Lower leg skin (tissue), 4 donors: ENCODE data around the gene RETREG3. TPM values are rescaled to one million over a fixed set of nuclear protein-coding genes. Genes with fewer than 3 reads are reported as not detected.
A peak's percentile ranks its signal among the peaks of the same experiment; 100 is the strongest.
"Not testable (repeated sequence)": the region's sequence is repeated elsewhere in the genome, so short reads cannot be mapped to it uniquely, and the experiment has no call there.

Source experiments
- DNase-seq, 2 donors: peaks; one replicate each; pipeline ENCODE4 v3.0.0-alpha.2; 2019; ENCODE audit warnings: low spot score in 2 of 2
- H3K4me3 ChIP-seq: fragments of 200-600 bp; sonication (generic); 2 replicates; pipeline ENCODE4 v1.5.1; 2017; ENCODE audit warnings: mild to moderate bottlenecking, low read depth; ENCODE audit not compliant: poor library complexity, severe bottlenecking
- POLR2A ChIP-seq, 2 donors: fragments of 450-650 bp; IDR thresholded peaks; one replicate each; pipeline ENCODE4 v1.6.1; 2016 to 2017; ENCODE audit warnings: antibody characterized with exemption in 2 of 2, mild to moderate bottlenecking in 1 of 2, moderate library complexity in 1 of 2
- WGBS, 2 donors: methylation state at CpG; one replicate each; pipeline ENCODE4 v1.1.5; 2018; 5-methylcytosine and 5-hydroxymethylcytosine counted together
- intact Hi-C: fragments of 100-400 bp; cut with DNase I; formaldehyde crosslinking; loops from one replicate; pipeline ENCODE4 v1.15.0; 2023; ENCODE audit warnings: low total_unique reads
- total RNA-seq, 4 donors: library from RNA; depleted of rRNA; stranded (reverse); fragments of >200 nt; gene quantifications; one replicate each; pipeline ENCODE4 v1.1.0, GENCODE V29; 2016
- TF ChIP-seq, protein P1 (sequence below), 3 donors: fragments of 450-650 bp; IDR thresholded peaks; one replicate each; pipeline ENCODE4 v1.5.1; 2016; ENCODE audit warnings: antibody characterized with exemption in 3 of 3, mild to moderate bottlenecking in 3 of 3, moderate library complexity in 2 of 3

The RETREG3 gene
- total RNA-seq, 4 donors from 2014 or later = 69.4 to 106 (median 84.3) TPM

GRCh38 chr17:42629411-42630009, 20.3 kb upstream of the RETREG3 start:
- intact Hi-C loops = no loop called here
- WGBS, 2 donors = 52 to 60% methylated on average over 3 of the region's 3 CpGs
- TF ChIP-seq POLR2A (IDR thresholded peaks at IDR 0.05) = no peak
- TF ChIP-seq, protein P1, sequence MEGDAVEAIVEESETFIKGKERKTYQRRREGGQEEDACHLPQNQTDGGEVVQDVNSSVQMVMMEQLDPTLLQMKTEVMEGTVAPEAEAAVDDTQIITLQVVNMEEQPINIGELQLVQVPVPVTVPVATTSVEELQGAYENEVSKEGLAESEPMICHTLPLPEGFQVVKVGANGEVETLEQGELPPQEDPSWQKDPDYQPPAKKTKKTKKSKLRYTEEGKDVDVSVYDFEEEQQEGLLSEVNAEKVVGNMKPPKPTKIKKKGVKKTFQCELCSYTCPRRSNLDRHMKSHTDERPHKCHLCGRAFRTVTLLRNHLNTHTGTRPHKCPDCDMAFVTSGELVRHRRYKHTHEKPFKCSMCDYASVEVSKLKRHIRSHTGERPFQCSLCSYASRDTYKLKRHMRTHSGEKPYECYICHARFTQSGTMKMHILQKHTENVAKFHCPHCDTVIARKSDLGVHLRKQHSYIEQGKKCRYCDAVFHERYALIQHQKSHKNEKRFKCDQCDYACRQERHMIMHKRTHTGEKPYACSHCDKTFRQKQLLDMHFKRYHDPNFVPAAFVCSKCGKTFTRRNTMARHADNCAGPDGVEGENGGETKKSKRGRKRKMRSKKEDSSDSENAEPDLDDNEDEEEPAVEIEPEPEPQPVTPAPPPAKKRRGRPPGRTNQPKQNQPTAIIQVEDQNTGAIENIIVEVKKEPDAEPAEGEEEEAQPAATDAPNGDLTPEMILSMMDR (IDR thresholded peaks at IDR 0.05) = no peak
- H3K4me3 ChIP-seq = no peak overlapping the region
- no peak for DNase-seq

GRCh38 chr17:42627032-42627764, 18.0 kb upstream of the RETREG3 start:
- DNase-seq, H3K4me3 ChIP-seq, intact Hi-C loops: not testable (repeated sequence)
- WGBS, 2 donors = 91 to 97% methylated on average over 4 to 6 of the region's 6 CpGs

DNA sequence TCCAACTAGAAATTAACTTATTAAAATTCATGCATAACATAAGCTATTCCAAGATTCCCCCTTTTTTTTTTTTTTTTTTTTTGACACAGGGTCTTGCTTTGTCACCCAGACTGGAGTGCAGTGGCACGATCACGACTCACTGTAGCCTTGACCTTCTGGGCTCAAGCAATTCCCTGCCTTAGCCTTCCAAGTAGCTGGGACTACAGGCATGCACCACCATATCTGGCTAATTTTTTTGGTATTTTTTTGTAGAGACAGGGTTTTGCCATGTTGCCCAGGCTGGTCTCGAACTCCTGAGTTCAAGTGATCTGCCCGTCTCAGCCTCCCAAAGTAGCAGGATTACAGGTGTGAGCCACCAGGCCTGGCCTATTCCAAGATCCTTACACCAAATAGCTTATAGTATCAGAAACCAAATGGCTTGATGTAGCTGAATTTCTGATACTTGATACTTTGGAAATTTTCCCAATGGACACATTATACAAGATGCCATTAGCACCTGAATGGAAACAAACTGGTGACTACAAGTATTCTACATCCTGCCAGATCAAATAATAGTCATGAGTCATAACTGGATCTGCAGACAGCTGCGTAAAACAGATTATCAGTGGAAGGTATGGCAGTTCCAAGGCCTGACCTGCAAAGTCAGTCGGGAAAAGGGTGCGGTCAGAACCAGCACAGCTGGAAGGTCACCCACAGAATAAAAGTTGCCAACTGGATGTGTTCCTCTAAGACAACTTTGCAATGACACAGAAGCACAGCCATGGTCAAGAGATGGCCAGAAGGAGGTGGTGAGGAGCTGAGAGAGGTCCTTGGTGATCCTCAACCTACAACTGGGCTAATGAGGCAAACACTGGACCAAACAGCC, 14.8 kb upstream of the RETREG3 start:
- H3K4me3 ChIP-seq = no peak overlapping the region
- DNase-seq = peak in 1 of 2 donors; percentile 32
- WGBS, 2 donors = 59 to 70% methylated on average over 7 of the region's 7 CpGs
- intact Hi-C loops = no loop called here
- TF ChIP-seq POLR2A (IDR thresholded peaks at IDR 0.05) = no peak
- TF ChIP-seq, protein P1 (IDR thresholded peaks at IDR 0.05) = no peak

GRCh38 chr17:42623271-42623670, 14.1 kb upstream of the RETREG3 start:
- TF ChIP-seq, protein P1 (IDR thresholded peaks at IDR 0.05) = no peak
- intact Hi-C loops = no loop called here
- H3K4me3 ChIP-seq = no peak overlapping the region
- no peak for DNase-seq
- WGBS, 2 donors = 80 to 84% methylated on average over 2 of the region's 2 CpGs

- H3K4me3 ChIP-seq, intact Hi-C loops: not testable (repeated sequence)
- 90 to 96% methylated on average over 3 of the region's 3 CpGs for WGBS, 2 donors
Observed at GRCh38 chr17:42621987-42622386, 12.8 kb upstream of the RETREG3 start.

DNA sequence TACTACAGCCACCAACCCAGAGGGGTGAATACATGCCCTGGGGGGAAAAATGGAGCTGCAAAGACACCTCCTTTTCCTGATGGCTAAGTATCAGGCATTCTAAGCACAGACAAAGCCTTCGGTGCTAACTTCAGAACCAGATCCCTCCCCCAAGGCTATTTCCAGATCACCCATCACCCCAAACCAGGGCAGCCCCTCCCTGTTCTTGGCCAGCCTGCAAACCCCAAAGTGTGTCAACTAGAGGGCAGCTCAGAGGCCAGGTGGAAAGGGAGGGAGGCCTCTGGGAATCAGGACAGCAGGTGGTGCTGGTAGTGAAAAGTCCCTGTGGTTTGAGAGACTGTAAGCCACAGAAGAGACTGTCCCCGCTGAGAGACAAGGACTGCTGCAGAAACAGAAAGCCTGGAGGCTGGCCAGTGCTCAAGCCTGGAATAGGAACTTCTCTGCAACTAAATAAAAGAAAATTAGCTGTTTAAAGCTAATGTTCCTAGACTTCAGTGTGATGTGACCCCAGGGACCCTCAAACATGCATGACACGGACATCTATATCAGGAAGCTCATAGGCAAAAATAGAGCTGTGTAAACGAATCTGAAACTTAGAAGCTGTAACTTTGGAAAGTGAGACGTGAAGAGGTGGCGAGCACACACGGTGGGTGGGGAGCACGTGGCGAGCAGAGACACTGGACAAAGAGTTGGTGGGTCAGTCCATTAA, 9.4 kb upstream of the RETREG3 start:
- no peak for DNase-seq
- WGBS, 2 donors = 52 to 53% methylated on average over 9 of the region's 9 CpGs

More at GRCh38 chr17:42621987-42622386, 12.8 kb upstream of the RETREG3 start:
- DNase-seq = not testable (repeated sequence)

More for the DNA sequence above, 9.4 kb upstream of the RETREG3 start:
- no peak overlapping the region for H3K4me3 ChIP-seq
- no peak for TF ChIP-seq POLR2A (IDR thresholded peaks at IDR 0.05)
- TF ChIP-seq, protein P1 (IDR thresholded peaks at IDR 0.05) = no peak
- intact Hi-C loops = no loop called here
